Activated naive CD4-positive, alpha-beta T cell treated with Interleukin-2 at 50 U/mL for 16 hours (primary cell): ENCODE results near the gene LYAR.

Source experiments
- DNase-seq: peaks from one replicate; pipeline ENCODE4 v3.0.0-alpha.2; 2020

LYAR gene

GRCh38 chr4:4315461-4316149 lies 25.7 kb upstream of the LYAR start:
- DNase-seq, result no peak

DNA sequence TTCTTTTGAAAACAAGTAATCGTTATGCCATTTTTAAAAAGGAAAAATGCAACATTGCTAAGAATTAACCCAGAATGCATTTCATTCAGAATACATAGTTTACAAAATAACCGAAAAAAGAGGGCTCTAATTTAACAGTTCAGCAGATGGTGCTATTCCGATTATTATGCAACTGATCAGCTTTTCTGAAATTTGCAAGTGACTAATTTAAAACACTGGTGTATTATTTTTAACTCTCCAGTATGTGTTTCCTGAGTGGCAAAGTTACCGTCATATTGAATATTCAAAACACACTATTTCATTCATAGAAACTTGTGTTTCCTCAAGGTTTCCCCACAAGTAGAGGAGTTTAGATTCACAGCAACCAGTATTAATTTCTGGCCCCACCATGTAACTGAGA lies 21.2 kb upstream of the LYAR start:
- DNase-seq, result no peak

DNA sequence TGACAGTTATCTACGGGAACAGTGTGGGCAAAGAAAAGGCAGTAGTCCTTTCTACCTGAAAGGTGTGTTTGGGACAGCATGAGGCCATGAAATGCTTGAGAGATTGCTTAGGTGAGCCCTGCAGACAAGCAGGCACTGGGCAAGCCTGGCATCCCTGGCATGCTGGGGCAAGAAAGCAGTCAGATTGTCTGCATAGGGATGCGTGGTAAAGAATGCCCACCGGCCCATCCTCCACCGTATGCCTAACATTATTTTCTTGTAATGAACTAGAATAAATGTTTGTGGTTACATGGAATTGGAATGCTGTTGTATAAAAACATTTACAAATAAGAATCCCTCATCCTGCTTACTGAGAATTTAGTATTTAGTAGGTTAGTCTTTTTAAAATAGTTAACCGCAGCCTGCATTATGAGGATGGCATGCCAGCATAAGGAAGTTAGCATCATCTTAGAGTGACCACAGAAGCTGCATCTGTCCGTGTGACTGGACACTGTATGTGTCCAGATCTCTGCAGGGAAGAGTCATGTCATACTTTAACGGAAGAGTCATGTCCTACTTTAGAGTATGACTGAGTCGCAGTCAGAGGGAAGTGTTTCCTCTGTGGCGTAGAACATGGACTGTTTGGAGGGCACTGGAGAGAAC lies 19.0 kb upstream of the LYAR start:
- DNase-seq, result no peak

DNA sequence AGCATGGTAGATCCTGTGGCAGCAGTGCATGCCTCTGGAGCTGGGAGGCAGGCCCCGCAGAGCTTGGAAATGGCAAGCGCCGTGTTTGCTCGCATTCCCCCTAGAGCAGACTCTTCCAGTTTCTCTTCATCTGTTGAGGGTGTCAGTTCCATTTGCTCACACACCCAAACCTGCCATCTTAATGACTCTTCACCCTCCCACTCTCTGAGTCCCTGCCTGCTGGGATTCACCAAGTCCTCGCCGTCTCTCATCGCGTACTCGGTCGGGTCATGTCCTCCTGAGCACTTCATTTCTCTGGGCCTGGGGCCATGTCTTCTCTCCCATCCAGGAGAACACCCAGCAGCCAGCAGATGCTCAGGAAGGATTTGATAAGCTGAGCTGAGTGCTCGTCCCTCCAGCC lies 17.0 kb upstream of the LYAR start:
- DNase-seq, result no peak

DNA sequence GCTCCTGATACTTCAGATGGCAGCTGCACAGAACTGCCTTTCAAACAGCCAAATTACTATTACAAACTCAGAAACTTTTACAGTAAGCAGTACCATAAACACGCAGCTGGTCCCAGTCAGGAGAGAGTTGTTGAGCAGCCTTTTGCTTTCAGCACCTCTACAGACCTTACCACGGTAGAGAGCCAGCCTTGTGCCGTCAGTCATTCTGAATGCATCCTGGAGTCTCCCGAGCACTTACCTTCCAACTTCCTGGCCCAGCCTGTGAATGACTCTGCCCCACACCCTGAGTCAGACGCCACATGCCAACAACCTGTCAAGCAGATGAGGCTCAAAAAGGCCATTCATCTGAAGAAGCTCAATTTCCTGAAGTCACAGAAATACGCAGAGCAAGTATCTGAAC lies 12.5 kb upstream of the LYAR start:
- no peak for DNase-seq

DNA sequence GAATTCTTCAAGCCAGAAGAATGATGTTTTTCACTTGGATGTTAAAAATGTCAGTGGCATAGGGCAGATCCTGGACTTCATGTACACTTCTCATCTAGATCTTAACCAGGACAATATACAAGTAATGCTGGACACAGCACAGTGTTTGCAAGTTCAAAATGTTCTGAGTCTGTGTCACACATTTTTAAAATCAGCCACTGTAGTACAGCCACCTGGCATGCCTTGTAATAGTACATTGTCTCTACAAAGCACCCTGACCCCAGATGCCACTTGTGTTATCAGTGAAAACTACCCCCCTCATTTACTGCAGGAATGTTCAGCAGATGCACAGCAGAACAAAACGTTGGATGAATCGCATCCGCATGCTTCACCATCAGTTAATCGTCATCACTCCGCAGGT lies 12.0 kb upstream of the LYAR start:
- DNase-seq, result no peak

DNA sequence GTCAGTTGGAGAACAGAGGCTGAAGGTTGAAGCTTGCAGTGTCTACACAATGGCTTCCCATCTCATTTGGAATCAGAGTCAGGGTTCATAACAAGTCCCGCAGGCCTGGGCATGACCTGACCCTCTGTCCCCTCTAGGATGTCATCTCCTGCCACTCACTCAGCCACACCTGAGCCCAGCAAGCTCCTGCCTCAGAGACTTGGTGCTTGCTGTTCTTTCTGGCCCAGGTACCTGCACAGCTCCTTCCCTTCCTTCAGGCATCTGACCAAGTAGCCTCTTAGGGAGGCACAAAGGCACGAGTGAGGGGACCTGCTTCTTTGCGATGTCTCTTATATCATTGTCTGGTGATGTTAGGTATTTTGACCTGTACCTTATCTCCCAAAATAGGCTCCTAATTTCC lies 9.1 kb upstream of the LYAR start:
- no peak for DNase-seq

- no peak for DNase-seq
Measured at GRCh38 chr4:4296283-4296846, 6.4 kb upstream of the LYAR start.

- no peak for DNase-seq
Measured at GRCh38 chr4:4293279-4293678, 3.3 kb upstream of the LYAR start.

- no peak for DNase-seq
Measured at GRCh38 chr4:4289597-4289940, 385 bp downstream of the LYAR start.

DNA sequence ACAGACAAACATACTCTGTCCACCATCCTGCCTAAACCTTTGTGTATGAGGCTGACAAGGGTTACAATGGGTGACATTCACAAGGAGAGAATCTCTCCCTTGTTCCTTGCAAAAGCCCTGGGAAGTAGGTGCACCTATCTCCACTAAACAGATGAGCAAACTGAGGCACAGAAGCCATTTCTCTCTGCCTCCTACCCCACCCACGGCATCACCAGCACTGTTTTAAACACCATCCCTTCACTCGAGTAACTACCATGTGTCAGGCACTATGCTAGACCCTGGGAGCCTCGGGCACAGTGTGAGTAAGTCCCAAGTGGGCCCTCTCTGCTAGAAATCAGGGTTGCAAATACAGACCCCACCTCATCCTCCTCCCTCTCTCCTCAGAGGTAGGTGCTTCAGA lies 899 bp downstream of the LYAR start:
- no peak for DNase-seq

DNA sequence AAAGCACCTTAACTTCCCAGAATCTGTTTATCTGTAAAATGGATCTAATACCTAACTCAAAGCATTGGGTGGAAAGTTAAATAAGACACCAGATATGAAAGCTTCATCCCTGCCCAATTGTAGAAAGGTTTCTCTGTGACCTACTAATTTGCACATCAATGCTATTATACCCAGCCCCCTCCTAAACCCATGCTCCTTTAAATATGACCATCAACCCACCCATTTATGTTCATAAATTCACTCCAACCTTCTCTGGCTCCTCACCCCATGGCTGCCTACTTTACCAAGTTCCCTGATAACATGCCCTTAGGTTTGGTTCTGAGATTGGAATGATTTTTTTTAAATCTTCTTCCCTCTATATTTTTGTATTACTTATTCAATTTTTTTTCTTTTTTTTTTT lies 1.9 kb downstream of the LYAR start:
- no peak for DNase-seq

DNA sequence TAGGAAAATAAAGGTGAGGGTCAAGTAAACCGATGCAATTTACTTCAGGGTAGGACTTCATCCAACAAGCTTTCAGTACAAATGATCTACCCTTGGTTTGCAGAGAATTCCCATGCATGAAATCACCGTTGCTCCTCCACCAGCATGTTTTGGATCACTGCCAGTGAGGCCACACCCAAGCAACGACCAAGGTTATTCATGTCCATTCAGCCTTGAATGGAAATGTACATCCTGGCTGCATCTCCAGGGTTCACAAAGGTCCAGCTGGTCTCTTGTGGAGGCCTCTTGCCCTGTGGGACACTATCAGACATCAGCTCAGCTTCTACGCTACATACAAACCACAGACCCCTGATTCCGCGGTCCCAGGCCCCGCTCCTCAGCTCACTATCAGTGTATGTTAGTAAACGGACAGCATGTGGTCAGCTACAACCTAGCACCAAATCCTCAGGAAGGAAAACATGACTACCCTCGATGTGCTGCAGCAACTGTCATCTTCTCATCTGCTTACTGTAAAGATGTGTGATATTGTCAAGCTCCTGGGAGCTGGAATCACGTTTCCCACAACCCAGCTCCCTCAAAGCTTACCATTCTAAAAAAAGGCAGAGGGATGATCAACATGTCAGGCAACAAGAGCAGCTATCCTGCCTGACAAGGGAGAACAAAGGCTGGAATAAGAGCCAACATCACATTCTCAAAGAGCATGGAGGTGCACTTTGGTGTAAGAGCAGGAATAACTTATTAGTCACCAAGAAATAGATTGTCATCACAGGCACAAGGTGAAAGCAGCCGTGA lies 4.9 kb downstream of the LYAR start:
- no peak for DNase-seq

DNA sequence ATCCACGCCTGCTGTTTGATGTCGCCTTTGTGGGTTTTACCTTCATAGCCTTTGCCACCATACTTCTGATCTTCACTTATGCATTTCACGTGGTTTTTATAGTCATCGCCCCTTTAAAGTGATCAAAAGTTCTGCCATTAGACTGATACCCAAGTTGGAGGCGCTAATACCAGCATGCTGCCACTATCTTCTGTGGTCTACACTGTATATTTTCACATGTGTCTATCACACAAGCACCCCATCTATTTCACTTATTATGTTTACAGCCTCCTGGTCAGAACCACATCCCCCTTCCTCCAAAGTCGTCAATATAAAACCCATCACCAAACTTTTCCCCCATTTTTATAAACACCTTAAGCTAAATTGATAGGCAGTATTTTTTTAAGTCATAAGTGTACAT lies 8.2 kb downstream of the LYAR start:
- no peak for DNase-seq

DNA sequence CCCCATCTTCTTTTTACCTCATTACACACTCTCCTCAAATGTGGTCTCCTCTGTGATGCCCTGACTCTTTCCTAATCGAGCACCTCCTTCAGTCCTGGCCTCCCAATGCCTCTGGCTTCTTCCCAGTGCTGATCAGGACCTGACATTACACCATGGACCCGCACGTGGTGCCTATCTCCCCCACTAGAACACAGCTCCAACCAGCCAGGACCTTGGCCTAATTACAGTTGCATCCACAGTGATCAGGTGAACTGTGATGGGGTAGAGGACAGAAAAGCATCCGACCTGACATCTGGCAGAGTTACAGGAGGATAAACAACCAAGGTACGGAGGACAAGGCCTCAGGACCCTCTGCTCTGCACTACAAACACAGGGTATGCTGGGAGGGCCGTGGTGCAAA lies 12.4 kb downstream of the LYAR start:
- DNase-seq, result no peak

DNA sequence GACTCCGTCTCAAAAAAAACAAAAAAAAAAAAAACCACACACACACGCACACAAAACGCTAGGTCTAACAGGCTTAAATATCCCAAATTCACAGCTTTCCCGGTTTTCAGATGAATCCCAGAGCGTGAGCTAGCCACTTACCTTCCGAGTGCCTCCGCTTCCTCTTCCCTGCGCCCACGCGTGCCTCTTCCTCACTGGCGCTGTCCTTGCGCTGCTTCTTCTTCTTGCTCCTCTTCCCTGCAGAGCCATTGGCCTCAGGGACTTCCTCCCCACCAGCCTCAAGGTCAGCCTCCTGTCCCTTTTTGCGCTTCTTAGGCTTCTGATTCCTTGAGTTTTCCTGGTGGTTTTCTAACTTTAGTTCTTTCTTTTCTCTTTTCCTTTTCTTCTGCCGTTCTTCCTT lies 15.7 kb downstream of the LYAR start:
- DNase-seq, result no peak

- DNase-seq, result no peak
Measured at GRCh38 chr4:4271912-4272311, 18.0 kb downstream of the LYAR start.

DNA sequence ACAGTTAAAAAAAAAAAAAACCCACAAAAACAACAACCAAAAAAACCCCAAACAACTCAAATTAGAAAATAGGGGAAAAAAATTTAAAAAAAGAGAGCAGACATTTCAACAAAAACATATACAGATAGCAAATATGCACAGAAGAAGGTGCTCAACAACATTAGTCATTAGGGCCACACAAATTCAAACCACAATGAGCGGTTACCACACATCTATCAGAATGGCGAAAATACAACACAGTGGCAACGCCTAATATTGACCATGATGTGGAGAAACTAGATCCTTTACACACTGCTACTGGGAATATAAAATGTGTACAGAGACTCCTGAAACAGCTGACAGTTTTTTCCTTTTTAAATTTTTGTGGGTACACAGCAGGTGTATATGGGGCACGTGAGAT lies 19.4 kb downstream of the LYAR start:
- DNase-seq, result no peak

DNA sequence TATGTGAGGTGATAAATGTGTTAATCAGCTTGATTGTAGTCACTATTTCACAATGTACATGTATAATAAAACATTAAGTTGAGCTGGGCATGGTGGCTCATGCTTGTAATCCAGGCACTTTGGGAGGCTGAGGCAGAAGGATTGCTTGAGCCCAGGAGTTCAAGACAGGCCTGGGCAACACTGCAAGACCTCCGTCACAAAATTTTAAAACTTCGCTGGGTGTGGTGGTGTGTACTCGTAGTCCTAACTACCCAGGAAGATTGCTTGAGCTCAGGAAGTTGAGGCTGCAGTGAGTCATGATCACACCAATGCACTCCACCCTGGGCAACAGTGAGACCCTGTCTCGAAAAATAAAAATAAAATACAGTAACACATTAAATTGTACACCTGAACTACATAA lies 20.1 kb downstream of the LYAR start:
- DNase-seq, result peak; percentile 20

- peak; percentile 10 for DNase-seq
Measured at GRCh38 chr4:4269331-4269731, 20.6 kb downstream of the LYAR start.

DNA sequence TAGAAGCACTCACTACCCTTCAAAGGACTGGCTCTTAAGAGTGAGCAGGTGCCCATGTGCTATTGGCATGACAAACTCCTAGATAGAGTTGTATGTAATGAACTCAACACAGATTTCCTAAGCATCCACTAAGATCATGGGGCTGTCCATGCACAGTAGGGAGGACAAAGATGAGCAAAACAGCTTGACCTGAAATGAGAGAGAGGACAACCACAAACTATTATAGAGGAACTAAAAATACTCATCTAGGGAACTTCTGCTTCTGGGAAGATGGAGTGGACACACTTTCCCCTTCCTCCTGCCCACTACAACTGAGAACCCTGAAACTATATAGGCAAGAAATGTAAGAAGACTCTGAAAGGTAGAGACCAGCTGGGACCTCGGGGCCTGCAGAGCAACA lies 21.2 kb downstream of the LYAR start:
- DNase-seq, result no peak

GRCh38 chr4:4267981-4268380 lies 22.0 kb downstream of the LYAR start:
- no peak for DNase-seq

DNA sequence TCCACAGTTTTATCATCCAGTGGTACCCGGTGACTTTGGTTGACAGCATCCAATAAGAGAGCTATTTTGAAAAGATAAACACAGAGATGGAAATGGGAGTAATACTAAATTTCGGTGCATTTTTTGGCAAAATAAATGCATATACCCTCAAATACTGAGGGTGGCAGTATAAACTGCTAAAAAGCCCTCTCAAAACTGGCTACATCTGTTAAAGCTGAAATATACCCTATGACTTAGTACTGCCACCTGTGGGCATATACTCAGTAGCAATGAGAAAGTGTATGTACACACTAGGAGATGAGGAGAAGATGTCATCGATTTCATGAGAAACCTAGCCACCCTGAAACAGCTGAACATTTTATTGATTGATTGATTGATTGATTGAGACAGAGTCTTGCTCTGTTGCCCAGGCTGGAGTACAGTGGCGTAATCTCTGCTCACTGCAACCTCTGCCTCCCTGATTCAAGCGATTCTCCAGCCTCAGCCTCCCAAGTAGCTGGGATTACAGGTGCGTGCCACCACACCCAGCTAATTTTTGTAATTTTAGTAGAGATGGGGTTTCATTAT lies 29.7 kb downstream of the LYAR start:
- no peak for DNase-seq
